ENCODE measurements around the gene NUTM2E.
"Not testable (repeated sequence)": the region's sequence is repeated elsewhere in the genome, so short reads cannot be mapped to it uniquely, and the experiment has no call there.

NUTM2E gene

GRCh38 chr10:79866903-79867551 is 40.5 kb downstream of the NUTM2E start:
- not testable (repeated sequence) for DNase-seq (ENCODE audit: low read depth)

DNA sequence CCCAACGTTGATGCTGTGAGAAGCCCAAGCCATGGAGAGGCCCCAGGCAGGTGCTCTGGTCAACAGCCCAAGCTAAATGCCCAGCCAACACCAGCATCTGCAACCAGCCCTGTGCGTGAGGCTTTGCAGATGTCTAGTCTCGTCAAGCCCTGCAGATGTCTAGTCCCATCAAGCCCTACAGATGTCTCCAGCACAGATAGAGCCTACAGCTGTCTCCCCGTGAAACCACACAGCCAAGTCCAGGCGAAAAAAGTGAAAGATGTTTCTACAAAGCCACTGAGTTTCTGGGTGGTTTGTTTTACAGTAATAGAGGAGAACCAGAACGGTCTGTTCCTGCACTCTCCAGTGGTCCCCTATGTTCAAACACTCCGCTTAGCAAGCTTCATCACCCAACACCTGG is 41.5 kb downstream of the NUTM2E start:
- not testable (repeated sequence) for DNase-seq (ENCODE audit: low read depth)

- DNase-seq (ENCODE audit: low read depth) = not testable (repeated sequence)
These were observed 43.0 kb downstream of the NUTM2E start for GRCh38 chr10:79869439-79870097.

DNA sequence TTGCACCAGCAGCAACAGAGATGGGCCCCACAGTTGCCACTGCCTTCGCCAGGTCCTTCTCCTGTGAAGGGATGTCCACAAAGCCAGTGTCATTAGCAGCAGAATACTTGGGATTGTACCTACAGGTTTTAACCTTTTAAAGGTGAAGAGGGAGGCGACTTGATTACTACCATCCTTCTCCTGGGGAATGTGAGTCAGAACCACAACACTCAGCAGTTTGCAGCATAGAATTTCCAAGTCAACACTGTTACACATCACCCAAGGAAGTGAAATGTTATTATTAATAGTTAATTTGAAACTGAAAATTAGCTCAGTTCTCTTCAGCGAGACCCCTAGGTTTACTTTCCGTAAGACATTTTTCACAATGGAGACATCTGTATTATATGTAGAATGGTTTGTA is 45.2 kb downstream of the NUTM2E start:
- DNase-seq (ENCODE audit: low read depth) = not testable (repeated sequence)

All from activated T-helper 9 cell treated with anti-CD3 and anti-CD28 coated beads, Interleukin-2, amount 50 U/mL, for 16 hours (primary cell).